GM11168 (cell line): ENCODE results near the gene SULF2.

Experiments
- in situ Hi-C: fragments of 300-500 bp; cut with MboI; formaldehyde crosslinking; loops from one replicate; pipeline ENCODE4 v1.12.0; 2022; ENCODE audit warnings: low sequenced_read_pairs; ENCODE audit not compliant: unreplicated experiment

Gene SULF2

DNA sequence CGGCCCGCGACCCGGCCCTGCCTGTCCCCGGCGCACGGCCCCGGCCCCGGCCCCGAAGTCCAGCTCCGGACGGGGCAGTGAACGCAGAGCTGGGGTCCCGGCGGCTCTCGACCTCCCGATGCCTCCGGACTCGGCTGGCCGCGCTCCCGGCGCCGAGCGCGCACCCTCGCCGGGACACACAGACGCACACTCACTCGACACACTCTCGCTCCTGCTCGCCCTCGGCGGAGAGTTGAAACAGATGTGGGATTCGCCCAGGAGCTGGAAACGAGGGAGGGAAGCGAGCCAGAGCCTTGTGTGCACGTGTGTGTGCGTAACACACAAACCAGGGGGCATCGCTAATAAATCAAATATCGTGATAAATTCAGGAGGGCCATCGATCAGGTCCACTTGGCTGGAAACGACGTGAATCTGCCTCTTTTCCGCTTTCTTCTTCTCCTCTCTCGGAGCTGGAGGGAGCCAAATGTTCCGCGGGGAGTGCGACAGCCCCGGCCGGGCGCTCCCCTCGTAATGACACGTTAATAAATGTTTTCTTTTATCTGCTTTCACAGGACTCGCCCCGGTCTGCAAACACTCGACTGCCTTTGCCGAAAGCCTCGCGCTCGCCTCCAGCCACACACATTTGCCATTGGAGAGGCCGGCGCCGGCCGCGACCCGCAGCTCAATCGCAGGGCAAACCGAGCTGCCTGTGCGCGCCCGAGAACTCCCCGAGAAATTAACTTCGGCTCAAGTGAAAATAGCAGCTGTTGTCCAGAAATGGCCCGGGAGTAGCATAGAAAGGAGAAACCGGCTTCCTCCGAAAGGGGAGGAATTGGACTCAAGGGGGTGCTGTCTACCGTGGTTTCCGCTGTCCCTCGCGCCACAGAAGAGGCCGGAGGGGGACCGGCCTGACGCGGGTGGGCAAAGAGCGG lies 828 bp upstream of the SULF2 start:
- in situ Hi-C loops, result loop anchor here (25.0 kb wide), 1 partner anchor 826 kb away; no protein-coding TSS in a partner anchor

DNA sequence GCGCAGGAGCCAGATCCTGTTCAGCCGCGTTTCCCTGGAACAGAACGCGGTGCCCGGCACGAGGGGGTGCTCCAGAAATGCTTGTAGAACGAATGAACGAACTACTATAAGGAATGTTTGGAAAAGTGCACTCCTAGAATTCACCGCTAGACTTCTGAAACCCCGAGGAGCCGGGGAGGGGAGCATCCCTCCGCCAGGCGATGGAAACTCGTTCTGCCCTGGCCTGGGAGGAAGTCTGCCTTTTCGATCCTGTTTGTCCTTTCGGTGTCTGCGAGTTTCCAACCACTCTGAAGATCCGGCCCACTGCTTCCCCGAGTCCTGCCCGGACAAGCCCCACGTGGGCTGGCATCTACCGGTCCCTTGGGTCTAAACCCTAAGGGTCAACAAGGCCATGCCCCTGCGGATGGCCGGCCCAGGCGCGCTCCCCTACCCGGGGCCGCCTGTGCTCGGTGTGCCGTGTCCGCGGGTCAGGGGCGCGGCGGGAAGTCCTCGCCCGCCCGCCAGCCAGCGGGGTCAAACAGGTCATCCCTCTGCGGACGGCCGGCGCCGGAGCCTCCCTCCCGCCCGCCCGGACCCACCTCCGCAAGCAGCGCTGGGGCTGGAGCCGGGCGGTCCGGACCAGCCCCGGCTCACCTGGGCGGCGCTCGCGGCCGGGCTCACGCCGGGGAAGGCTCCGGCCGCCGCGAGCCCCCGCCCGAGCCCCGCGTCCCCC lies 526 bp downstream of the SULF2 start:
- in situ Hi-C loops, result loop anchor here (25.0 kb wide), 1 partner anchor 828 kb away; no protein-coding TSS in a partner anchor

DNA sequence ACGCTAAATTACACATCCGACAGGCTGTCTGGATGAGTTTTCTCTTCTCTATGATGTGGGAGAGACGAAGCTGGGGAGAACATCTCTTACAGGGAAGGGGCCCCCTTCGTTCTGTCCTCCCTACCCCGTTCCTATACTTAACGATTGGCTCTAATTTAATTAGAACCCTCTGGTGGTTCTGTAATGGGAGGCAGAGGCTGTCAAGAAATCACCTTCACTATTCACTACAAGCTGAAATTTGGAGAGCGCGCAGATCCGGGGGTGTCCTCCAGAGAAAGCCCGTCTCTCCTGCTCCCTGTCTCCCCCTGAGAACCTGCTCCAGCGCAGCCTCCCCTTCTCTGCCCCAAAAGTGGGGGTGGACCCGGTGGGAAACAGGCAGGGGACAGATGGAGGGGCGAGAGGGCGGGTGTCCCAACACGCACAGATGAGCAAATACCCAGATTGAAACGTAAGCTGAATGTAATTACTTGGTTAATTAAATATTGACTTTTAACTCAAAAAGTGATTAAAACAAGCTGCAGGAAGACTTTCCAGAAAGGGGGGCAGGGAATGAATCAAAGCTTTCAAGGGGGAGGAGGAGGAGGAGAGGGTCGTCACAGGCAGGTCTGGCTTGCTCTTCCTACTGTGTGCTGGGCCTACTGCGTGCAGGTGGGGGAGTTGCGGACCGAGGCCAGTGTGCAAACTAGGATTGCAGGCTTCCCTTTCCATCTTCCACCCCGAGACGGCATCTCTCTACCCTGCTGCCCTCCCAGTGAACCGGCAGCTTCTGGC lies 1.3 kb downstream of the SULF2 start:
- in situ Hi-C loops, result loop anchor here (25.0 kb wide), 1 partner anchor 828 kb away; no protein-coding TSS in a partner anchor

DNA sequence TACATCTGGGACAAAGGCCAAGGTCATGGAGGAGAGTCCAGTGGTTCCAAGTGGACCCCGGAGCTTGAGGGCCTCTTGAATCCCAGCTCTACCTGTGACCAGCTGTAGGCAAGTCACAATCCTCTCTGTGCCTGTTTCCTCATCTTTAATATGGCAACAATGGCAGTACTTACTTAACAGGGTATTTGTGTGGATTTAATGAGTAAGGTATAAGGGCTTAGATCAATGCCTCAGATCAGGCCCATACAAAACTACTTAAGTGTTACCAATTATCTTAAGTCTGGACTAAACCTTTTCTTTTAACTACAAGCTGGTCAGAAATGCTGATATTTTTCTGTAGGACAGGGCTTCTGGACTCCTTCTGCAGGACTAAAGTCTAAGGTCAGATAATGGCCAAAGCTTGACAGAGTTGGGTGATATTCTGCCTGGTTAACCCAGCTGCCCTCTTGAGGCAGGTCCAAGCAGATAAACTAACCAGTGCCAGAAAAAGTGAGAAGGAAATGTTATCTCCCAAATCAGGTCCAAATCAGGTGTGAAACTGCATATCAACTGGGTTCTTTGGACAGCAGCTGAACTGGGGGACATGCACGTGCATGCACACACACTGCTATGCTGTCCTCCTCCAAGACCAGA lies 2.2 kb downstream of the SULF2 start:
- in situ Hi-C loops, result loop anchor here (25.0 kb wide), 1 partner anchor 829 kb away; no protein-coding TSS in a partner anchor

DNA sequence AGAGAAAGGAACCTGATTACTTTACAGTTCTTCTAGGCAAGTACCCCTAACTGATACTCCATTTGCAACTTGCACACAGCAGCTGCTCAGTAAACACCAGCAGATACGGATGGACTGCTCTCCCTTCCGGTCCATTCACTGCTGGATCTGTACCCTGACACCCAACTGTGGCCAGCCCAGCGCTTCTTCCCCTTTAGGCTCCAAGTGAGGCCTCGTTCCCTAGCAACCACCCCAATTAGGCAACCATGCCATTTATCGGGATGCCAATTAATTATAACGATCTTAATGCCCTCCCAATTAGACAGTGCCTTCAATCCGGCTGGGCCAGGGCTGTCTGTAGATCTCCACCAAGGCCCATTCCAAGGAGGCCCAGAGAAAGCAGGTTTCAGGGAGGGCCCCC lies 3.2 kb downstream of the SULF2 start:
- in situ Hi-C loops, result loop anchor here (25.0 kb wide), 1 partner anchor 830 kb away; no protein-coding TSS in a partner anchor

DNA sequence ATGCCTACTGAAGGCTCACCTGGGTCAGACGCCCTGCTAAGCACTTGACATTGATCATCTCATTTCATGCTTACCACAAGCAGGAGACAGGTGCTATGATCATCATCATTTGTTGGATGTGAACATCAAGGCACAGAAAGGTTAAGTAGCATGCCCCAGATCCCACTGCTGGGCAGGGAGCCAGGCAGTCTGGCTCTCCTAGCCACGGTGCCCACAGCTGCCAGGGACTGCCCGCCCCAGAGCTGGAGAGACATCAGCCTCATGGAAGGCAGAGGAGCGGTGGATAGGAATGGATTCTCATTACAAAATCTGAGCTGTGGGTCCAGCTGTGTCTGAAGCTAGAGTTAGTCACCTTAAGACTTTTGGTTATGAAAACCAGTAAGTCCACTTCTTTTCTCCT lies 3.6 kb downstream of the SULF2 start:
- in situ Hi-C loops, result loop anchor here (25.0 kb wide), 1 partner anchor 831 kb away; no protein-coding TSS in a partner anchor

DNA sequence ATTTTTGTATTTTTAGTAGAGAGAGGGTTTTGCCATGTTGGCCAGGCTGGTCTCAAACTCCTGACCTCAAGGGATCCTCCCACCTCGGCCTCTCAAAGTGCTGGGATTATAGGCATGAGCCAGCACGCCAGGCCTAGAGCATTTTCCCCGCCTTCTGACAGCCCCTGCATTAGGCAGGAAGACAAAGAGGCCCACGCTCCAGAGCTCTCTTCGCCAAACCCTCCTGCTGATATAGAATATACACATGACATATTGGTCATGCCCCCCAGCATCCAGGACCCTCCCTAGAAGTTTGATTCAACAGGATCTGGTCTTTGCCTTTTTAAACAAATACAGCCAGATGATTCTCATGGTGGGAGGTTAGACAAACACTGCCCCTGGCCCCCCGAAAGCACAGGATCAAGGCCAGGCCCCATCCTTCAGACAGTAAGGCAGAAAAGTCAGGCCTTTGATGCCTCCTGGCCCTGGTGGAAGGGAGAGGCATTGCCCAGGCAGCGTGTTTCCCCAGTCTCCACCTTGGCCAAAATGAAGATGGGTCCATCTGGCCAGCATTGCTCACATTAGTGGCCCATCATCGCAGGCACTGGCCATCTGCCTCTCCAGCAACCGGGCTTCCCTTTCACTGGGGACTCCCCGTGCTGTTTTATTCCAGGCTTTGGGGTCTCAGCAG lies 4.4 kb downstream of the SULF2 start:
- in situ Hi-C loops, result loop anchor here (25.0 kb wide), 1 partner anchor 831 kb away; no protein-coding TSS in a partner anchor

DNA sequence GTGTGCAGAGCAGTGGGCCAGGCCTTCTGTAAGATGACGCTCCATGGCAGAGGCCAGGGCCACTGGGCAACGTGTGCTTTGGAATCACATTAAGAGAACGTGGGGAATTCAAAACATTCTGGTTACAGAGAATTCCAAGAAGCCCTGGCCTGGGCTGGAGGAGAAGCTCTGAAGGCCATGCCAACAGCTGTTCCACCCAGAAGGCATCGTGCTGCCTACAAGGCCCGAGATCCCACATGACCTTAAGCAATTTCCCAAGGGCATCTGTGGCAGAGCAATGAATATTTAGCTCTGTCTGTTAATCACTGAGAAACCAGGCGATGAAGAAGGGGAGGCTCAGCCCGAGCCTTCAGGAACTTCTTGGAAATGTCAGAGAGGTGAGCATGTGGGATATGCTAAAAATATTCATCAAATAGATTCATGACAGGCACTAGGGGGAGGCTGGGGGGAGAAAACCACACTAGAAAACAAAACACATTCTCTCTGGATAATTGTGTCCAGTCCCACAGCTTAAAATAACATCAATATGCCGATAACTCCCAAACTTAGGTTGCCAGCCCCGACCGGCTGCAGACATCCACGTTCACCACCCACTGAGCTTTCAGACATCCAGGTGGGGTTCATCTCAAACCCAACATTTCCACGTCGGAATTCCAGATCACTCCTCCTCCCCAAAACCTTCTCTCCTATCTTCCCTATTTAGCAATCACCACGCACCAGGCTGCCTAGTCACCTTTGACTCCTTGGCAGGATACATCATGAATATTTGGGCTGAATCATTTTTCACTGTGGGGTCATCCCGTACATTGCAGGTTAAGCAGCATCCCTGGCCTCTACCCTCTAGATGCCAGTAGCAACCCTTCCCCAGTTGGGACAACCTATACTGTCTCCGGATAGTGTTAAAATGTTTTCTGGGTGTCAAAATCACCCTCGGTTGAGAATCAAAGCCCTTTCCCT lies 6.6 kb downstream of the SULF2 start:
- in situ Hi-C loops, result loop anchor here (25.0 kb wide), 1 partner anchor 834 kb away; no protein-coding TSS in a partner anchor

DNA sequence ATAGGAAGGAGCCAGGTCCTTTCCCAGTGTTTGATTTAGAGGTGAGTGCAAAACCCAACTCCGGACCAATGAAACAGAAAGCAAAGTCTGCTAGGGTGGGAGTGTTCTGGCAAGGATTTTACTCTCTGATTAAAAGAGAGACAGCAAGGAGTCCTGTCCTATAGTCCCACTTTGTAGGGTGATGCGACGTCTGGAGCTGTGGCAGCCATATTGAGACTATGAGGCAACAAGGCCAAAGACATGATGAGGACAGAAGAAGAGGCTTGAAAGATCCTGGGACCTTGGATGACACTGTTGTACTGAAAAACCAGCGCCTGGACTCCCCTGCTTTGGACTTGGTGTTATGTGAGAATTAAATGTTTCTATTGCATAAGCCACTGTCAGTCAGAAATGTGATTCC lies 8.1 kb downstream of the SULF2 start:
- in situ Hi-C loops, result loop anchor here (25.0 kb wide), 1 partner anchor 835 kb away; no protein-coding TSS in a partner anchor

DNA sequence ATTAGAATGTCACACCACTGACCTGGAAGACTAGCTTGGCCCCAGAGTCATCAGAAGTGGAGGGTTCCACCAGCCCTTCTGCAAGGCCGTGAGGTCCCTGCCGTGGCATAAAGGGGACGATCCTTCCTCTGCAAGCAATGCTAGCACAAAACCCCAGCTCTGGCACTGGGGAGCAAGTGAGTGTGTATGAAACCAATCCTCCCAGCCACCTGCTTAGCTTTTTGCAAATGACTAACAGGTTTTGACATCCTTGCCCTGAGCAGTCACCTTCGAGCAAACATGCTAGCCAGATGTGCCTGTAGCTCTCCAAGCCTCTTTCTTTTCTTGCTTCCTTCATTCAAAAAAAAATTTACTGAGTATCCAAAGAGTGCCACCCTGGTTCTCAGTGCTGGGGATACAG lies 8.6 kb downstream of the SULF2 start:
- in situ Hi-C loops, result loop anchor here (25.0 kb wide), 1 partner anchor 836 kb away; no protein-coding TSS in a partner anchor

DNA sequence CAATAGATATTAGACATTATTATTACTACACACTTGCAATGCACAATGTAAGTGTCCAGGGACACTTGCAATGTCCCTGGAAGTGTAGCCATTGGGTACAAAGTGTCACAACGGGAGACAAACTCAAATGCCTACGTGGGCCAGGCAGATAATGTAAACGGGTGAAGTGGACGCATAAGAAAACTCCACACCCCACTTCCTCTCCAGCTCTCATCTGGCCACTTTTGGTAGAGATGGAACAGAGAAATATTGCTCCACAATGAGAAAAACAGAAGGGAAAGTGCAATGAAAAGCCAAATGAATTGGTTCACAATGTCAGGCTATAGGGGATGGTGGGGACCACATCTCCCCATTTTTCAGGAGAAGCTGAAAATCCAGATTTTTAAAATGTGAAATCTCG lies 9.4 kb downstream of the SULF2 start:
- in situ Hi-C loops, result loop anchor here (25.0 kb wide), 1 partner anchor 836 kb away; no protein-coding TSS in a partner anchor

DNA sequence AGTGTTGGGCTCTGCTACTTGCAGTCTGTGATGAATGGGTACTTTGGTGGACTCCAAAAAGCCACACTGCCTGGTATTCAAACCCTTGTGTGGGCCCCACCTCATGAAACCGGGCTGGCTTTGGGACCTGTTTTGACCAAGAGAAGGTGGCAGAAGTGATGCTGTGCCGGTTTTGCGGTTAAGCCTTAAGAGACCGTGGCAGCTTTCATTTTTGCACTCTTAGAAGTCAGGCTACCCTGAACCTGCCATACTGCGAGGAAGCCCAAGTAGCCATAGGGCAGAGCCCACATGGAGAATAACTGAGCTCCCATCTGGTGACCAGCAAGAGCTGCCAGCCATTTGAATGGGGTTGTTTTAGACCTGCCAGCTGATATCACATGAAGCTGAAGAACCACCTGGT lies 10.2 kb downstream of the SULF2 start:
- in situ Hi-C loops, result loop anchor here (25.0 kb wide), 1 partner anchor 837 kb away; no protein-coding TSS in a partner anchor

DNA sequence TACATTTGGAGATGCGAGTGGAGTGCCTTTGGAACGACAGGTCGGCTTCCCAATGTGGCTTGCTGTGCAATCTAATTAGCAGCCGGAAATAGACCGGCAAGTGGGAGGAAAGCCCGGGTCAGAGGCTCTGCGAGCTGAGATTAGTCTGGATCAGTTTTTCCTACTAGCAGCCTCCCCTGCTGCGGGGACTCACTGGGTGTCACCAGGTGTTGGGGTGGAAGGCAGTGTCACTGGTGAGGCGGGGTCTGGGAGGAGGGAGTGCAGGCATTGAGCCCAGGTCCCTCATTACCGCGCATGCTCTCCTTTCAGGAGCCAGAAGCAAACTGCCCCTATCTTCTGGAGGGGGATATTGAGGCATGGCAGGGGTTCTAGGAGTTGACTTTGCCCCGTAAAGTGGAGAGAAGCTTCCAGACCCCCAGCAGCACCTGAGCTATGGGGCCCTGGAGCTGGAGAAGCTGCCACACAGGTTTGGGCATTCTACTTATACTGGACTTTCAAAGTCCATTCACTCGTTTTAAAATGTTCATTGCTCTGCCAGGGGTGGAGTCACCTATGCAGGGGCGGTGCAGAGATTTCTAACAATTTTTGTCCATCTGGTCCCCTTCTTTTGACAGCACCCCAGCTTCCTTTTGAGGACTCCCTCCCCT lies 11.0 kb downstream of the SULF2 start:
- in situ Hi-C loops, result no loop called here

DNA sequence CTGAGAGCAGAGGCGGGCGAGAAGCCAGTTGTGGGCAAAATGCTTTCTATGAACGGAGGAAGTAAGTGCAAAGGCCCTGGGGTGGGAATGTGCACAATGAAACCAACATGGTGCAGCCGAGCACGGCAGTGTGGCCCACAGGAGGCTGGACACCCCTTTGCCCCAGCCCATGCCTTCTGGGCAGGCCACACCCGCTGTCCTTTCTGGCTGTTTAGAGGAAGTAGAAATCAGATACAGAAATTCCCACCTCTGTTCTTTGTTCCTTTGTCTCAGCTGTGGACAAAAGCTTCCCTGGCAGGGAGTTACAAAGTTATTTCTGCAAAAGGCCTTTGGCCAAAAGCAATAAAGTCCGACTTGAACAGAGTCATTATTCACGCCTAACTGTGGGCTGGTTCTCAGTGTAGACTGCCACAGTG lies 11.9 kb downstream of the SULF2 start:
- in situ Hi-C loops, result no loop called here

DNA sequence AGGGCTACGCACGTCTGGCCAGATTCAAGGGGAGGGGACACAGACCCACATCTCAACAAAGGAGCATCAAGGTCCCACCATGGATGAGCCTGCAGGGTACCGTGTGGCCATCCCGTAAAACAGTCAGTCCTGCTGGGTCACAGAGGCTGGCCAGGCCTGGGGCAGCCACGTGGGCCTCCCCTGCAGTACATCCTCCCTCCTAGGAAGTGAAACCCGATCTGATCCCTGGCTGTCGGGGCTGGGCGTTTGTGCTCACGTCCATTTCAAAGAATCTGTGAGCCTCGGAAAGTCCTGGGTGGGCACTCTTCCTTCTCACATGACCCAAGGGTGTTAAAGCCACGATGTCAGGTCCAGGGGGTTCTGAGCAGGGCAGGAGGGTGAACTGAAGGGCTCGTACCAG lies 14.3 kb downstream of the SULF2 start:
- in situ Hi-C loops, result no loop called here

DNA sequence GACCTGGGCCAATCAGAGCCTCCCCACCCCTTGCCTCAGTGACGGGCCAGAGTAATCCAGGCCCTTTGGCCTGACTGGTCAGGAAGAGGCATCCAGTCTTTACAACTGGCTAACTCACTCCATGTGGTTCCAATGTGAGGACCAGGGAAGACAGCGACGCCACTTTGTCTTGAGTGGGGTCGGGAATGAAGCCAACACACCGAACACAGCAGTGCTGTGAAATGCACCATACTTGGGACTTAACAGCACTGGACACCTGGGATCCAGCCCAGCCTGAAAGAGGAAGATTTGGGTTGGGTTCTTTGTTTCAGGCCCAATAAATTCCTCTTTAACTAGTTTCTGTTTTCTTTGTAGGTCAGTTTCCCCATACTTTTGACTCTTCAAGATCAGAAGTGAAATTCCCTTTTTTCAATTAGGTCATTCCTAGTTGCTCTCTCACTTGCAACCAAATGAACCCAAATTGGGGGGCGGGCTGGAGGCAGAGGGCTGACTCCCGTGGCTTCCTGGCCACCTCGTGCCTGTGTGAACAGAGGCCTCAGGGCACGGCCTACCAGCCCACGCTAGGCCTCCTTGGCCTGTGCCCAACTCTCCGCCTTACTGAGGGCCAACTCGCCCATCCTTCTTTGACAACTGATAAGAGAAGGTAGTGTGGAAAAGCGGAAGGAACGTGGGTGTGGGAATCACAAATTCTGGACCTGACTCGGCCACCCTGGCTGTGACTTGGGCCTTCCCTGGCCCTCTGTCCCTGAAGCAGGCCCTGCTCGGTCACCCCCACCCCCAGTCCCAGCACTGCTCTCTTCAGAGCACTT lies 17.1 kb downstream of the SULF2 start:
- in situ Hi-C loops, result loop anchor here (5.0 kb wide), 1 partner anchor 36 kb away; no protein-coding TSS in a partner anchor
